ENCODE data around the gene PLEKHN1.

DNA sequence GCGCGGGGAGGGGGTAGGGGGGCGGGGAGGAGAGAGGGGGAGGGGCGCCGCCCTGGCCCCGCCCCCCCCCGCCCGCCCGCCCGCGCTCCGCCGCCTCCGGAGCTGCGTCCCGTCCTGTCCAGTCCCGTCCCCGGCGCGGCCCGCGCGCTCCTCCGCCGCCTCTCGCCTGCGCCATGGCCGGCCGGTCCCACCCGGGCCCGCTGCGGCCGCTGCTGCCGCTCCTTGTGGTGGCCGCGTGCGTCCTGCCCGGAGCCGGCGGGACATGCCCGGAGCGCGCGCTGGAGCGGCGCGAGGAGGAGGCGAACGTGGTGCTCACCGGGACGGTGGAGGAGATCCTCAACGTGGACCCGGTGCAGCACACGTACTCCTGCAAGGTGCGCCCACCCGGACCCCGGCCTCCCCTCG, 53.7 kb downstream of the PLEKHN1 start, which contains the start of gene AGRN:
- peak in 1 of 3 donors; percentile 14 for TF ChIP-seq POLR2AphosphoS5 (IDR thresholded peaks at IDR 0.05)
- TF ChIP-seq, protein P1, sequence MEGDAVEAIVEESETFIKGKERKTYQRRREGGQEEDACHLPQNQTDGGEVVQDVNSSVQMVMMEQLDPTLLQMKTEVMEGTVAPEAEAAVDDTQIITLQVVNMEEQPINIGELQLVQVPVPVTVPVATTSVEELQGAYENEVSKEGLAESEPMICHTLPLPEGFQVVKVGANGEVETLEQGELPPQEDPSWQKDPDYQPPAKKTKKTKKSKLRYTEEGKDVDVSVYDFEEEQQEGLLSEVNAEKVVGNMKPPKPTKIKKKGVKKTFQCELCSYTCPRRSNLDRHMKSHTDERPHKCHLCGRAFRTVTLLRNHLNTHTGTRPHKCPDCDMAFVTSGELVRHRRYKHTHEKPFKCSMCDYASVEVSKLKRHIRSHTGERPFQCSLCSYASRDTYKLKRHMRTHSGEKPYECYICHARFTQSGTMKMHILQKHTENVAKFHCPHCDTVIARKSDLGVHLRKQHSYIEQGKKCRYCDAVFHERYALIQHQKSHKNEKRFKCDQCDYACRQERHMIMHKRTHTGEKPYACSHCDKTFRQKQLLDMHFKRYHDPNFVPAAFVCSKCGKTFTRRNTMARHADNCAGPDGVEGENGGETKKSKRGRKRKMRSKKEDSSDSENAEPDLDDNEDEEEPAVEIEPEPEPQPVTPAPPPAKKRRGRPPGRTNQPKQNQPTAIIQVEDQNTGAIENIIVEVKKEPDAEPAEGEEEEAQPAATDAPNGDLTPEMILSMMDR (IDR thresholded peaks at IDR 0.05) = no peak
